ENCODE data around the gene NPAS1. TPM values are rescaled to one million over a fixed set of nuclear protein-coding genes. Genes with fewer than 3 reads are reported as not detected.

NPAS1 gene
- polyA plus RNA-seq, 3 donors from 2014 or later, result not detected

Other genes with a start within 250 kb of the NPAS1 start
- gene SLC1A5, start 231.2 kb upstream of the NPAS1 start, polyA plus RNA-seq, result 10 to 100 TPM; 17.4 to 37.7 (median 32.6) TPM
- 100 to 1,000 TPM in 1 of 3 donors, 10 to 100 TPM in 2; 86.8 to 116 (median 90.3) TPM for gene AP2S1, start 169.0 kb upstream of the NPAS1 start, polyA plus RNA-seq
- gene ARHGAP35, start 158.8 kb upstream of the NPAS1 start, polyA plus RNA-seq, result 1 to 10 TPM; 1.5 to 6.9 (median 2.7) TPM
- gene TMEM160, start 28.8 kb downstream of the NPAS1 start, polyA plus RNA-seq, result 100 to 1,000 TPM; 175 to 285 (median 192) TPM
- gene ZC3H4, start 93.9 kb downstream of the NPAS1 start, polyA plus RNA-seq, result 1 to 10 TPM in 2 of 3 donors, under 1 TPM in 1; 0.04 to 2.3 (median 1.1) TPM
- 100 to 1,000 TPM; 111 to 159 (median 119) TPM for gene SAE1, start 111.0 kb downstream of the NPAS1 start, polyA plus RNA-seq
- 10 to 100 TPM in 1 of 3 donors, 1 to 10 TPM in 2; 8.3 to 13.9 (median 8.4) TPM for gene BBC3, start 211.4 kb downstream of the NPAS1 start, polyA plus RNA-seq
- gene CCDC9, start 236.7 kb downstream of the NPAS1 start, polyA plus RNA-seq, result 10 to 100 TPM in 1 of 3 donors, 1 to 10 TPM in 2; 2.6 to 12.2 (median 5.1) TPM